SU-DHL-6 (cell line): ENCODE results near the gene PXDN.

Source experiments
- EZH2phosphoT487 ChIP-seq: fragments of 200-600 bp; sonication (generic), shearing (Covaris generic); conservative IDR thresholded peaks from 2 replicates; pipeline ENCODE4 v1.6.1; 2018; ENCODE audit warnings: mild to moderate bottlenecking, antibody characterized with exemption, low read length, moderate library complexity, mixed read lengths
- TF ChIP-seq, protein P1 (sequence below): fragments of 200-600 bp; sonication (generic); IDR thresholded peaks from one replicate; pipeline ENCODE4 v1.5.1; 2017; ENCODE audit warnings: antibody characterized with exemption, mild to moderate bottlenecking, low read length, moderate library complexity; ENCODE audit not compliant: insufficient read depth, poor library complexity, severe bottlenecking

DNA sequence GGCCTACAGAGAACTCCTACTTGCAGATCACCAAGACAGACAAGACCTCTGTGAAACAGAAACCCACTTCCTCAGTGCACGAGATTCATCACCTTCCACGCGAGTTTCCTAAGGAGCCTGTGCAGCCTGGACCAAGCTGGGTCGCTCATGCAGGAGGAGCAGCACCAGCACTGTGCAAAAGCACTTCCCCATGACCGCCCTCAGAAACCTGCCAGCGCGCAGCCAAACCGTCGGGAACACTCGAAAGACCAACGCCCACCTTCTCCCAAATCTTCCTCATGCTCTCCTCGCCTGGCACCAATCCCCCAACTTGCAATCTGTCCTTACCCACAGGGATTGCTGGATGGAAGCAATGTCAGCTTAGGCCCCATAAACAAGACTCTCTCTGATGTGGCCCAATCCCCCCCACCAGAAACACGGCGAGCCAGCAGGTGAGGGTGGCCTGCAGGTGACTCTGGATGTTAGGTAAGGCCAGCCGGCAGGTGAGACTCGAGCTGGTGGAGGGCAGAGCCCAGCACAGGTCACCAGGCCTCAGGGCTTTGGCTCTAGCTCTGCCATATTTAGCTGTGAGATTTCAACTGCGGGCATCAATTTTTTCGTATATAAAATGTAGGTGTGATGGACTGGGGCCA lies 69.4 kb downstream of the PXDN start:
- TF ChIP-seq, protein P1, sequence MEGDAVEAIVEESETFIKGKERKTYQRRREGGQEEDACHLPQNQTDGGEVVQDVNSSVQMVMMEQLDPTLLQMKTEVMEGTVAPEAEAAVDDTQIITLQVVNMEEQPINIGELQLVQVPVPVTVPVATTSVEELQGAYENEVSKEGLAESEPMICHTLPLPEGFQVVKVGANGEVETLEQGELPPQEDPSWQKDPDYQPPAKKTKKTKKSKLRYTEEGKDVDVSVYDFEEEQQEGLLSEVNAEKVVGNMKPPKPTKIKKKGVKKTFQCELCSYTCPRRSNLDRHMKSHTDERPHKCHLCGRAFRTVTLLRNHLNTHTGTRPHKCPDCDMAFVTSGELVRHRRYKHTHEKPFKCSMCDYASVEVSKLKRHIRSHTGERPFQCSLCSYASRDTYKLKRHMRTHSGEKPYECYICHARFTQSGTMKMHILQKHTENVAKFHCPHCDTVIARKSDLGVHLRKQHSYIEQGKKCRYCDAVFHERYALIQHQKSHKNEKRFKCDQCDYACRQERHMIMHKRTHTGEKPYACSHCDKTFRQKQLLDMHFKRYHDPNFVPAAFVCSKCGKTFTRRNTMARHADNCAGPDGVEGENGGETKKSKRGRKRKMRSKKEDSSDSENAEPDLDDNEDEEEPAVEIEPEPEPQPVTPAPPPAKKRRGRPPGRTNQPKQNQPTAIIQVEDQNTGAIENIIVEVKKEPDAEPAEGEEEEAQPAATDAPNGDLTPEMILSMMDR, result no peak
- no peak for TF ChIP-seq EZH2phosphoT487
